Left hindlimb (tissue), 1 donor: ENCODE measurements around the gene MRE11.

Source experiments
- DNase-seq: peaks from one replicate; pipeline ENCODE4 v3.0.0-alpha.2; 2018

The MRE11 gene

GRCh38 chr11:94504689-94505293 is 11.1 kb upstream of the MRE11 start:
- DNase-seq: no peak

GRCh38 chr11:94501522-94501921 is 7.9 kb upstream of the MRE11 start:
- no peak for DNase-seq

GRCh38 chr11:94500181-94500580 is 6.5 kb upstream of the MRE11 start:
- DNase-seq: no peak

- DNase-seq: no peak
These were observed 559 bp upstream of the MRE11 start for GRCh38 chr11:94494126-94494680.

GRCh38 chr11:94486068-94486467 is 7.6 kb downstream of the MRE11 start:
- no peak for DNase-seq

- DNase-seq: no peak
These were observed 12.3 kb downstream of the MRE11 start for GRCh38 chr11:94481342-94481741.

- no peak for DNase-seq
These were observed 16.0 kb downstream of the MRE11 start for GRCh38 chr11:94477624-94478023.

GRCh38 chr11:94472916-94473799 is 20.5 kb downstream of the MRE11 start:
- no peak for DNase-seq

- DNase-seq: no peak
These were observed 24.2 kb downstream of the MRE11 start for GRCh38 chr11:94469416-94469815.

- no peak for DNase-seq
These were observed 34.1 kb downstream of the MRE11 start for GRCh38 chr11:94459576-94459975.

- no peak for DNase-seq
These were observed 36.3 kb downstream of the MRE11 start for GRCh38 chr11:94457118-94458029.

GRCh38 chr11:94455861-94456260 is 37.8 kb downstream of the MRE11 start:
- DNase-seq: no peak

GRCh38 chr11:94454301-94454700 is 39.3 kb downstream of the MRE11 start:
- no peak for DNase-seq

GRCh38 chr11:94452988-94453387 is 40.7 kb downstream of the MRE11 start:
- no peak for DNase-seq

- DNase-seq: no peak
These were observed 43.6 kb downstream of the MRE11 start for GRCh38 chr11:94450048-94450447.

GRCh38 chr11:94449437-94449836 is 44.2 kb downstream of the MRE11 start:
- no peak for DNase-seq

GRCh38 chr11:94449029-94449428 is 44.6 kb downstream of the MRE11 start:
- DNase-seq: no peak

- no peak for DNase-seq
These were observed 46.5 kb downstream of the MRE11 start for GRCh38 chr11:94447149-94447548.

GRCh38 chr11:94445641-94446040 is 48.0 kb downstream of the MRE11 start:
- DNase-seq: no peak

GRCh38 chr11:94433049-94433448 is 60.6 kb downstream of the MRE11 start:
- no peak for DNase-seq

- DNase-seq: no peak
These were observed 69.0 kb downstream of the MRE11 start for GRCh38 chr11:94424662-94425061.

GRCh38 chr11:94424011-94424410 is 69.6 kb downstream of the MRE11 start:
- no peak for DNase-seq

GRCh38 chr11:94423507-94423906 is 70.1 kb downstream of the MRE11 start:
- no peak for DNase-seq
